ENCODE data around the gene ALB.

- TF ChIP-seq CTCF (IDR thresholded peaks at IDR 0.05) (no peak), POLR2A (IDR thresholded peaks at IDR 0.05) (no peak), EP300 (IDR thresholded peaks at IDR 0.05) (no peak)
These were observed 3.2 kb downstream of the ALB start for GRCh38 chr4:73407227-73407673.
